ENCODE data around the gene CA10. TPM values are rescaled to one million over a fixed set of nuclear protein-coding genes. Genes with fewer than 3 reads are reported as not detected.

The CA10 gene
- total RNA-seq, 1 donor from 2014 or later, result 1.3 TPM

DNA sequence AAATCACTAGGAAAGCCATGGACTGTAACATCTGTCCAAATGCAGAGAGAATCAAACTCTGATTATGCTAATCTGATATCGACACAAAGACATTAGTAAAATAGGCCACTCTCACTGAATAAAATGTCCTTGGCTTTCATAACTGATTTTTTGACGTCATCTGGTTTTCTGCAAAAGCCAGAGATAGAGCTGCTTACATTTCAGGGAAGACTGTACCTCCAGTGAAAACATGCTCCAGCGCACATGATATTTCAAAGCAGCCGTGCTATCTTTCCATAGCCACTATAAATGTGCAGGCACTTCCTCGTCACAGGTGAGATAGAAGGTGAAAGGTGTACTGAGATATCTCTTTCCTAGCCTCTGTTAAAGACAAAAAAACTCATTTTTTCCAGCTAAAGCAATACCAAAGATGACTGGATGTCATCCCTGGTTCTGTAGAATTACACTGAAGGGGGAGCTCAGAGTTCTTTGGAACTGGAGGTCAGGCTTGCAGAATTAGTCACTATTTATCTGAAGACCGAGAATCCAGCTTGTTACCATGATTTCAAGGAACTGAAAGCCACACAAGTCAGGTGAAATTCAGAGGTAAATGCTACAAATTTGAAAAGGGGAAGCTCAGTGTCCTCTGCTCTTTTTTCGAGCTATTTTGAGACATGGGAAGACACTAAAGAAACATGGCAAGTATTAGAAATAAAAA is 249.5 kb downstream of the CA10 start:
- Mint-ChIP-seq H3K27ac (ENCODE audit: unreplicated experiment) (no peak overlapping the region), H3K9me3 (ENCODE audit: unreplicated experiment) (no peaks in the 10 kb centered on the region), H3K4me1 (ENCODE audit: low read depth, unreplicated experiment) (no peaks in the 10 kb centered on the region), H3K4me3 (ENCODE audit: unreplicated experiment) (no peak overlapping the region), H3K36me3 (ENCODE audit: unreplicated experiment) (no peaks in the 10 kb centered on the region), H3K27me3 (ENCODE audit: unreplicated experiment) (no peaks in the 10 kb centered on the region)
- DNase-seq, result no peak
- TF ChIP-seq, protein P1, sequence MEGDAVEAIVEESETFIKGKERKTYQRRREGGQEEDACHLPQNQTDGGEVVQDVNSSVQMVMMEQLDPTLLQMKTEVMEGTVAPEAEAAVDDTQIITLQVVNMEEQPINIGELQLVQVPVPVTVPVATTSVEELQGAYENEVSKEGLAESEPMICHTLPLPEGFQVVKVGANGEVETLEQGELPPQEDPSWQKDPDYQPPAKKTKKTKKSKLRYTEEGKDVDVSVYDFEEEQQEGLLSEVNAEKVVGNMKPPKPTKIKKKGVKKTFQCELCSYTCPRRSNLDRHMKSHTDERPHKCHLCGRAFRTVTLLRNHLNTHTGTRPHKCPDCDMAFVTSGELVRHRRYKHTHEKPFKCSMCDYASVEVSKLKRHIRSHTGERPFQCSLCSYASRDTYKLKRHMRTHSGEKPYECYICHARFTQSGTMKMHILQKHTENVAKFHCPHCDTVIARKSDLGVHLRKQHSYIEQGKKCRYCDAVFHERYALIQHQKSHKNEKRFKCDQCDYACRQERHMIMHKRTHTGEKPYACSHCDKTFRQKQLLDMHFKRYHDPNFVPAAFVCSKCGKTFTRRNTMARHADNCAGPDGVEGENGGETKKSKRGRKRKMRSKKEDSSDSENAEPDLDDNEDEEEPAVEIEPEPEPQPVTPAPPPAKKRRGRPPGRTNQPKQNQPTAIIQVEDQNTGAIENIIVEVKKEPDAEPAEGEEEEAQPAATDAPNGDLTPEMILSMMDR (IDR thresholded peaks at IDR 0.05; ENCODE audit: partially characterized antibody, unreplicated experiment), result no peak

DNA sequence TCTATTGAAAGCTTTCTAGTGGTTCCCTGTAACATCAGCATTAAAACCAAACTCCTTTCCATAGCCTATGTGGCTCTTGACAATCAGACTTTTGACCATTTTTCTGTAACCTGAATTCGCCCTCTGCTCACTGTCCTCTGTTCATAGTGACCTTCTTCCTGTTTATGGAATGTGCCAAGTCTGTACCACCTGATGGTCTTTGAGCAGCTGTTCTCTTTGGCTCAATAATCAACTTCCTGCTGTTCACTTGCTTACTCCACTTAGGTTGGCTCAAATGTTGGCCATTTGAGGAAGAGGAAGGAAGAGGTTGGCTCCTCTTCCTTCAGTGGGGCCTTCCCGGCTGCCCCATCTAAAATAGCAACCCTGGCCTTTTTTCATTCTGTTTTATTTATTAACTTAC is 251.5 kb downstream of the CA10 start:
- no peaks in the 10 kb centered on the region for H3K36me3 Mint-ChIP-seq (ENCODE audit: unreplicated experiment)
- no peaks in the 10 kb centered on the region for H3K9me3 Mint-ChIP-seq (ENCODE audit: unreplicated experiment)
- H3K27me3 Mint-ChIP-seq (ENCODE audit: unreplicated experiment), result no peaks in the 10 kb centered on the region
- no peak overlapping the region for H3K4me3 Mint-ChIP-seq (ENCODE audit: unreplicated experiment)
- no peaks in the 10 kb centered on the region for H3K4me1 Mint-ChIP-seq (ENCODE audit: low read depth, unreplicated experiment)
- H3K27ac Mint-ChIP-seq (ENCODE audit: unreplicated experiment), result no peak overlapping the region
- TF ChIP-seq, protein P1 (IDR thresholded peaks at IDR 0.05; ENCODE audit: partially characterized antibody, unreplicated experiment), result no peak
- no peak for DNase-seq

- no peaks in the 10 kb centered on the region for H3K9me3 Mint-ChIP-seq (ENCODE audit: unreplicated experiment)
Measured at GRCh38 chr17:51904379-51904778, 254.1 kb downstream of the CA10 start.

GRCh38 chr17:51901242-51901641 is 257.3 kb downstream of the CA10 start:
- Mint-ChIP-seq H3K4me3 (ENCODE audit: unreplicated experiment) (no peak overlapping the region), H3K9me3 (ENCODE audit: unreplicated experiment) (no peaks in the 10 kb centered on the region), H3K36me3 (ENCODE audit: unreplicated experiment) (no peaks in the 10 kb centered on the region), H3K27ac (ENCODE audit: unreplicated experiment) (no peak overlapping the region), H3K4me1 (ENCODE audit: low read depth, unreplicated experiment) (no peaks in the 10 kb centered on the region), H3K27me3 (ENCODE audit: unreplicated experiment) (no peaks in the 10 kb centered on the region)
- DNase-seq, result no peak
- TF ChIP-seq, protein P1 (IDR thresholded peaks at IDR 0.05; ENCODE audit: partially characterized antibody, unreplicated experiment), result no peak

More at GRCh38 chr17:51904379-51904778, 254.1 kb downstream of the CA10 start:
- no peak overlapping the region for H3K27ac Mint-ChIP-seq (ENCODE audit: unreplicated experiment)
- H3K4me1 Mint-ChIP-seq (ENCODE audit: low read depth, unreplicated experiment), result no peaks in the 10 kb centered on the region
- TF ChIP-seq, protein P1 (IDR thresholded peaks at IDR 0.05; ENCODE audit: partially characterized antibody, unreplicated experiment), result no peak
- no peak overlapping the region for H3K4me3 Mint-ChIP-seq (ENCODE audit: unreplicated experiment)
- no peaks in the 10 kb centered on the region for H3K27me3 Mint-ChIP-seq (ENCODE audit: unreplicated experiment)
- DNase-seq, result no peak
- H3K36me3 Mint-ChIP-seq (ENCODE audit: unreplicated experiment), result no peaks in the 10 kb centered on the region

GRCh38 chr17:51891936-51892335 is 266.6 kb downstream of the CA10 start:
- Mint-ChIP-seq H3K4me3 (ENCODE audit: unreplicated experiment) (no peak overlapping the region), H3K27ac (ENCODE audit: unreplicated experiment) (no peak overlapping the region), H3K9me3 (ENCODE audit: unreplicated experiment) (no peaks in the 10 kb centered on the region), H3K4me1 (ENCODE audit: low read depth, unreplicated experiment) (no peaks in the 10 kb centered on the region), H3K36me3 (ENCODE audit: unreplicated experiment) (no peaks in the 10 kb centered on the region), H3K27me3 (ENCODE audit: unreplicated experiment) (no peaks in the 10 kb centered on the region)
- DNase-seq, result no peak
- TF ChIP-seq, protein P1 (IDR thresholded peaks at IDR 0.05; ENCODE audit: partially characterized antibody, unreplicated experiment), result no peak

Measured in glutamatergic neuron (in vitro differentiated cells).